GM19397 (cell line): Measurements from ENCODE around the gene HPS4.

Experiments
- ATAC-seq: cut with Tn5 transposase; IDR thresholded peaks from one replicate; pipeline ENCODE4 v1.9.1; 2021; ENCODE audit warnings: mild to moderate bottlenecking, moderate library complexity; ENCODE audit not compliant: unreplicated experiment

HPS4 gene

GRCh38 chr22:26470807-26471206 lies 12.8 kb downstream of the HPS4 start:
- ATAC-seq, result no peak

GRCh38 chr22:26466196-26466595 lies 17.4 kb downstream of the HPS4 start:
- ATAC-seq, result no peak

- no peak for ATAC-seq
Observed at GRCh38 chr22:26464312-26464711, 19.3 kb downstream of the HPS4 start.

- ATAC-seq, result no peak
Observed at GRCh38 chr22:26463688-26464087, 19.9 kb downstream of the HPS4 start.

GRCh38 chr22:26463101-26463661 lies 20.4 kb downstream of the HPS4 start:
- ATAC-seq, result no peak

- ATAC-seq, result no peak
Observed at GRCh38 chr22:26462641-26463040, 20.9 kb downstream of the HPS4 start.

- no peak for ATAC-seq
Observed at GRCh38 chr22:26462051-26462450, 21.5 kb downstream of the HPS4 start.

- ATAC-seq, result no peak
Observed at GRCh38 chr22:26461188-26461810, 22.3 kb downstream of the HPS4 start.

GRCh38 chr22:26460202-26460601 lies 23.4 kb downstream of the HPS4 start:
- no peak for ATAC-seq

GRCh38 chr22:26457661-26458272 lies 25.8 kb downstream of the HPS4 start:
- ATAC-seq, result no peak

GRCh38 chr22:26453812-26454500 lies 29.6 kb downstream of the HPS4 start:
- ATAC-seq, result no peak

GRCh38 chr22:26453216-26453615 lies 30.4 kb downstream of the HPS4 start:
- ATAC-seq, result no peak

GRCh38 chr22:26452236-26453016 lies 31.2 kb downstream of the HPS4 start:
- no peak for ATAC-seq

- no peak for ATAC-seq
Observed at GRCh38 chr22:26450453-26451185, 33.0 kb downstream of the HPS4 start.

GRCh38 chr22:26448941-26449340 lies 34.6 kb downstream of the HPS4 start:
- ATAC-seq, result no peak

GRCh38 chr22:26448334-26448733 lies 35.2 kb downstream of the HPS4 start:
- no peak for ATAC-seq

GRCh38 chr22:26447584-26448329 lies 35.8 kb downstream of the HPS4 start:
- no peak for ATAC-seq

GRCh38 chr22:26446808-26447515 lies 36.6 kb downstream of the HPS4 start:
- no peak for ATAC-seq

- ATAC-seq, result no peak
Observed at GRCh38 chr22:26445577-26446275, 37.9 kb downstream of the HPS4 start.
